ENCODE data around the gene PKIB.

Gene PKIB

DNA sequence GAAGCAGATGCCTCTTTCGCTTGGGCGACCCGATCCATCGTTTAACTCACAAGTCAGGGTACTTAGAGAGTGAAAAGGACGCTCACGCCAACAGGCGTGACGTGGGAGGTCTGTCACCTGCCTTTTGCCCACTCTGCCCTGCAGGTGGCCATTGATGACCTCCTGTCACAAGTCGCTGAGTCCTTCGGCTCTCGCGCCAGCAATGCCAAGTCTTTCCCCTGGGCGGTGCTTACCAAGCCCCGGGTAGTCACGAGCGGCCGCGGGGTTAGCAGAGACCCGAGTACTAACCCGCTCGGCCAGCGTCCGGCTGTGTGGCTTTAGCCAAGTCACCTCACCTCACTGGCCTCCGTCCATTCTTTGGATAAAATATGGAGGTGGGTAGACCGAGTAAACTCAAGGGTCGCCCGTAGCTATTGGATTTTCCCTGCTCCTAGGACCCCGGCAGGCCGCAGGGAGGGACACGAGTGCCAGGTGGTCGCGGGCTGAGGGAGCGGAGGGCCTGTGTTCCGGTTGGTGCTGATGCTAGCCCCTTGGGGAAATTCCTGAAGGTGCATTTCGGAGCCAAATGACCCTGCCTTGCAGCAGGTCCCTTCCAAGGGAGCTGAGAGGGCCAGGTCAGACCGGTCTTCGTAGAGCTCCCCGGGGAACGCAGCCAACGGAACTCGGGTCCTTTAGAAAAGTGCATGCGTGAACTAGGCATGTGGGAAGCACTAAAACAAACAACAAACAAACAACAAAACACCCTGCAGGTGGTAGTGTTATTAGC lies 668 bp downstream of the PKIB start:
- TF ChIP-seq, protein P1, sequence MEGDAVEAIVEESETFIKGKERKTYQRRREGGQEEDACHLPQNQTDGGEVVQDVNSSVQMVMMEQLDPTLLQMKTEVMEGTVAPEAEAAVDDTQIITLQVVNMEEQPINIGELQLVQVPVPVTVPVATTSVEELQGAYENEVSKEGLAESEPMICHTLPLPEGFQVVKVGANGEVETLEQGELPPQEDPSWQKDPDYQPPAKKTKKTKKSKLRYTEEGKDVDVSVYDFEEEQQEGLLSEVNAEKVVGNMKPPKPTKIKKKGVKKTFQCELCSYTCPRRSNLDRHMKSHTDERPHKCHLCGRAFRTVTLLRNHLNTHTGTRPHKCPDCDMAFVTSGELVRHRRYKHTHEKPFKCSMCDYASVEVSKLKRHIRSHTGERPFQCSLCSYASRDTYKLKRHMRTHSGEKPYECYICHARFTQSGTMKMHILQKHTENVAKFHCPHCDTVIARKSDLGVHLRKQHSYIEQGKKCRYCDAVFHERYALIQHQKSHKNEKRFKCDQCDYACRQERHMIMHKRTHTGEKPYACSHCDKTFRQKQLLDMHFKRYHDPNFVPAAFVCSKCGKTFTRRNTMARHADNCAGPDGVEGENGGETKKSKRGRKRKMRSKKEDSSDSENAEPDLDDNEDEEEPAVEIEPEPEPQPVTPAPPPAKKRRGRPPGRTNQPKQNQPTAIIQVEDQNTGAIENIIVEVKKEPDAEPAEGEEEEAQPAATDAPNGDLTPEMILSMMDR (IDR thresholded peaks at IDR 0.05): no peak; the same call in 1 of the 2 replicates

DNA sequence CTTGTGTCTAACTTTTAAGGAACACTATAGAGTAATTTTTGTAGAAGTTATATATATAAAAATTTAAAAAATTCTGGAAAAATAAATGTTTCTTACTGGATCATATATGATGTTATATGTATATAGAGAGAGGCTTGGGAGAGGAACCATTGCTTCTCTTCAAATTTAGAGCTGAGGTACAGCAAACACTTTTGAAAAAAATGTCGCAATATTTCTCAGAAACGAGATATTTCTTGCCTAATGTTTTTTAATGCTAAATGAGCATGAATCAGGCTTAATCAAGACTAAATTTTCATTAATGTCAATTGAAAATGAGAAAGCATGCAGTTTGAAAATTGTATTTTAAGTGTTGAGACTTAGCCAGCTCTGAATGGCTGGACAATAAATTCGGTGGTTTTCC lies 2.6 kb downstream of the PKIB start:
- TF ChIP-seq, protein P1 (IDR thresholded peaks at IDR 0.05): no peak

- TF ChIP-seq, protein P1 (IDR thresholded peaks at IDR 0.05): no peak
Measured at GRCh38 chr6:122614303-122614702, 4.1 kb downstream of the PKIB start.

DNA sequence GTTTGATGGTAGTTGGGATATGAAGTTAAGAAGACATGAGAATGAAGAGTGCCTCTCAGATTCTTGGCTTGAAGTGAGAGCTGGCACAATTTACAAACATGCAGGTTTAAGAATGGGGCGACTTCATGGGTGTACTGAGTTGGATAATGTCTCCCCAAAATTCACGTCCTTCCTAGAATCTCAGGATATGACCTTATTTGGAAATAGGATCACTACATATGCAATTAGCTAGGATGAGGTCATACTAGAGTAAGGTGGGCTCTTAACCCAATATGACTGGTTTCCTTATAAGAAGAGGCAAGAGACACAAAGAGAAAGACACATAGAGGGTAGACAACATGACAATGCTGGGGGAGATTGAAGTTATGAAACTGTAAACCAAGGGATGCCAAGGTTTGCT lies 5.2 kb downstream of the PKIB start:
- TF ChIP-seq, protein P1 (IDR thresholded peaks at IDR 0.05): no peak

- TF ChIP-seq, protein P1 (IDR thresholded peaks at IDR 0.05): no peak
Measured at GRCh38 chr6:122616877-122617276, 6.7 kb downstream of the PKIB start.

DNA sequence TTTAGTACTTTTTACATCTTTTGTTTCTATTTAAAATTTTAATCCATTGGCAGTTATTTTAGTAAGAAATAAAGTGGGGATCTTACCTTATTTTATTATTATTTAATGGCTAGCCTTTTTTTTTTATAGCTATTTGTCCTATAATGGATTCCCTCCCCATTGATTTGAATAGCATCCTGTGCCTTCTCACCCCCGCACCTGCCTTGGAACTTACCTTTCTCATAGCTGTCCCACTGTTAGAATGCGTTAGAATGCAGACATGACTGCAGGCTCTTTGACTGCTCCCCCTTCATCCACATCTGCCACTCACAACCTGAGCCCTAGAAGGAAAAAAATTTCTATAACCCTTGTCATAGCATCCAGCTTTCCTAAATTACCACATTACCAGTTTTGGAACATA lies 9.1 kb downstream of the PKIB start:
- TF ChIP-seq, protein P1 (IDR thresholded peaks at IDR 0.05): no peak

DNA sequence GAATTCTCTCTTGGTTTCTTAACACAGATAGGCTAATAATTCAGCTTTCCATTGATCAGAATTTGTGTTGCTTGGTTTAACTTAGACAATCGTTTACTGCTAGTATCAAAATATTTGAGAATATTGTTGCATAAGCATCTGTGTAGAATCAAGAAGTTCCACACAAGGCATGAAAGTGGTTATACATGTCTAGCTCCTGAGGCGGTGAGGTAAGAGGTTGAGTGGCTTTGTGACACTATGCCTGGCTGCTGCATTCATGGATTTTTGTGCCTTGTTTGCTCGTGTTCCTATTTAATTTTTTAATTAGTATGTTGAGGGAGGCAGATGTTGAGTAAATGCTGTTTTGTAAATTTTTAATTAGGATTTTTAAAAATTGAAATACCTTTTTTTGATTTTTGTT lies 10.2 kb downstream of the PKIB start:
- TF ChIP-seq, protein P1 (IDR thresholded peaks at IDR 0.05): no peak

DNA sequence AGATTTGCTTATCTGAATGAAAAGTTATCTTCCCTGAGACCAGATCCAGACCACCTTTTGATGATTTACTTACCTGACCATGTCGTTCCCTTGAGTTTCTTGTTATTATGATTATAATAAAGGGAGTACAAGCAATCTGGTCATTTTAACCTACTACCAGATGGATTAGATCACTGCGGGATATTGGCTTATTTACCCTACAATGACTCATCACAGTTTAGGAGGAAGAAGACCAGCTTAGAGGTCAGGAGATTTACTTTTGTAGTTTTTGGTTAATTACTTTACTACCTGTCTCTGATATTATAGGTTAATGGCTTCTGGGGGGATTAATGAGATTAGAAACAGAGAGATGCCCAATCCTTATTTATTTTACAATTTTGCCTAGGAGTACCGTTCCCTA lies 10.7 kb downstream of the PKIB start:
- TF ChIP-seq, protein P1 (IDR thresholded peaks at IDR 0.05): no peak

Data from LNCAP (cell line).